Fibroblast of lung (primary cell): ENCODE measurements around the gene ADGRG3. TPM values are rescaled to one million over a fixed set of nuclear protein-coding genes. Genes with fewer than 3 reads are reported as not detected.

Experiments used
- DNase-seq, 2 donors: peaks; one replicate each; pipeline versions ENCODE4 v3.0.0 to v3.0.0-alpha.2; 2010; ENCODE audit warnings: low read depth in 2 of 2
- H2AFZ ChIP-seq: 2 replicates; pipeline ENCODE4 v1.5.1; 2012; ENCODE audit warnings: low read length, control low read depth, inconsistent platforms
- H3K27ac ChIP-seq: 2 replicates; pipeline ENCODE4 v1.5.1; 2011; ENCODE audit warnings: low read length, control low read depth; ENCODE audit not compliant: insufficient read depth
- H3K27me3 ChIP-seq: 2 replicates; pipeline ENCODE4 v1.5.1; 2011; ENCODE audit warnings: mild to moderate bottlenecking, low read length; ENCODE audit not compliant: control insufficient read depth, insufficient read depth
- H3K36me3 ChIP-seq: 2 replicates; pipeline ENCODE4 v1.5.1; 2011; ENCODE audit warnings: low read length; ENCODE audit not compliant: control insufficient read depth, insufficient read depth
- H3K4me1 ChIP-seq: 2 replicates; pipeline ENCODE4 v1.5.1; 2011; ENCODE audit warnings: low read length; ENCODE audit not compliant: control insufficient read depth, insufficient read depth; ENCODE audit errors: extremely low read depth
- H3K4me2 ChIP-seq: 2 replicates; pipeline ENCODE4 v1.5.1; 2011; ENCODE audit warnings: low read length, control low read depth; ENCODE audit not compliant: insufficient read depth; ENCODE audit errors: extremely low read depth
- H3K4me3 ChIP-seq, 4 experiments: fragments of 200-600 bp in 1 of 4; sonication (generic) in 1 of 4; replicated peaks in 1 of 4; 2 replicates each; pipeline ENCODE4 v1.5.1; 2011 to 2016; ENCODE audit warnings: low read length in 4 of 4, low read depth in 3 of 4, mild to moderate bottlenecking in 3 of 4, control low read depth in 2 of 4, inconsistent platforms in 1 of 4, mixed read lengths in 1 of 4; ENCODE audit not compliant: insufficient read depth in 1 of 4; ENCODE audit errors: control extremely low read depth in 1 of 4
- H3K79me2 ChIP-seq: 2 replicates; pipeline ENCODE4 v1.5.1; 2012; ENCODE audit warnings: mild to moderate bottlenecking, low read length, inconsistent platforms; ENCODE audit not compliant: control insufficient read depth, insufficient read depth
- H3K9ac ChIP-seq: 2 replicates; pipeline ENCODE4 v1.5.1; 2011; ENCODE audit warnings: mild to moderate bottlenecking, low read length, control low read depth; ENCODE audit not compliant: insufficient read depth
- H3K9me3 ChIP-seq: 2 replicates; pipeline ENCODE4 v1.5.1; 2012; ENCODE audit warnings: low read depth, low read length; ENCODE audit not compliant: control insufficient read depth, insufficient read depth
- H4K20me1 ChIP-seq: 2 replicates; pipeline ENCODE4 v1.5.1; 2011; ENCODE audit warnings: low read length; ENCODE audit not compliant: control insufficient read depth, insufficient read depth; ENCODE audit errors: extremely low read depth
- EZH2 ChIP-seq: IDR thresholded peaks from 2 replicates; pipeline ENCODE4 v1.5.1; 2012; ENCODE audit warnings: low read length, control low read depth, mild to moderate bottlenecking; ENCODE audit errors: missing control alignments
- polyA plus RNA-seq, 2 donors: library from polyadenylated mRNA; depleted of rRNA in 1 of 2; stranded (reverse) in 1 of 2; unstranded in 1 of 2; fragments of >200 nt; gene quantifications; 2 replicates each; pipeline ENCODE4 v1.2.1, GENCODE V29; 2011 to 2012; ENCODE audit warnings: missing spikeins in 1 of 2
- total RNA-seq: library from RNA; depleted of rRNA; stranded (reverse); fragments of >200 nt; gene quantifications from 2 replicates; pipeline ENCODE4 v1.2.1, GENCODE V29; 2014
- TF ChIP-seq, protein P1 (sequence below), 2 donors: IDR thresholded peaks in 1 of 2; conservative IDR thresholded peaks in 1 of 2; 1 replicate in 1 of 2; 2 replicates in 1 of 2; pipeline ENCODE4 v1.5.1; 2011 to 2012; ENCODE audit warnings: low read length in 2 of 2, control low read depth in 1 of 2, inconsistent platforms in 1 of 2, low read depth in 1 of 2, mild to moderate bottlenecking in 1 of 2

ADGRG3 gene
- total and polyA plus RNA-seq, 2 donors (not counting 1 experiment from before 2014, with no cell fraction given), result not detected

DNA sequence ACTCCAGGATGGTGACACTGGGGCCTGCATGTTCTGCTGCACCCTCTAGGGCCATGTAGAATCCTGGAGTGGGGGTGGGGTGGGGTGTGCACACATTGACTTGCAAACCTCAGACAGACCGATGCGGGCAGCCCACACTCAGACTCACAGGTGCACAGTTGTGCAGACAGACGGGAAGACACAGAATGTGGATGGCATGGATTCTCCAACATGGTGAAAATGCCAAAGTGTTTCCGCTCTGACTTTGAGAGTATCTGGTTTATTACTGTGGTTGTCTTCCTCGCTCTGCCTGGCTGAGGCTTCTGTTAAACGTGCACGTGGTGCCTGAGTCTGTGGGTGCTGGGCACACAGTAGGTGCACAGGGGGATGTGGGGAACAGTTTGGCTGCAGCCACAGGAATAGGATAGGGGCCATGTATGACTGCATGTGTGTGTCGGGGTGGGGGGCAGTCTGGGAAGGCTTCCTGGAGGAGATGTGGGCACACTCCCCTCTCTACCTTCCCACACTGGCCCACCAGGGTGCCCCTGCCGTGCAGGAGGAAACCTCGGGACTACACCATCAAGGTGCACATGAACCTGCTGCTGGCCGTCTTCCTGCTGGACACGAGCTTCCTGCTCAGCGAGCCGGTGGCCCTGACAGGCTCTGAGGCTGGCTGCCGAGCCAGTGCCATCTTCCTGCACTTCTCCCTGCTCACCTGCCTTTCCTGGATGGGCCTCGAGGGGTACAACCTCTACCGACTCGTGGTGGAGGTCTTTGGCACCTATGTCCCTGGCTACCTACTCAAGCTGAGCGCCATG lies 9.0 kb upstream of the ADGRG3 start:
- Histone ChIP-seq H3K27ac (no peak overlapping the region), H3K79me2 (no peaks in the 10 kb centered on the region), H3K36me3 (no peaks in the 10 kb centered on the region), H4K20me1 (no peaks in the 10 kb centered on the region), H3K4me3 (no peak overlapping the region), H3K4me2 (no peak overlapping the region), H3K4me1 (no peaks in the 10 kb centered on the region), H3K9me3 (no peaks in the 10 kb centered on the region), H2AFZ (no peak overlapping the region), H3K27me3 (no peaks in the 10 kb centered on the region), H3K9ac (no peak overlapping the region)
- TF ChIP-seq, protein P1, sequence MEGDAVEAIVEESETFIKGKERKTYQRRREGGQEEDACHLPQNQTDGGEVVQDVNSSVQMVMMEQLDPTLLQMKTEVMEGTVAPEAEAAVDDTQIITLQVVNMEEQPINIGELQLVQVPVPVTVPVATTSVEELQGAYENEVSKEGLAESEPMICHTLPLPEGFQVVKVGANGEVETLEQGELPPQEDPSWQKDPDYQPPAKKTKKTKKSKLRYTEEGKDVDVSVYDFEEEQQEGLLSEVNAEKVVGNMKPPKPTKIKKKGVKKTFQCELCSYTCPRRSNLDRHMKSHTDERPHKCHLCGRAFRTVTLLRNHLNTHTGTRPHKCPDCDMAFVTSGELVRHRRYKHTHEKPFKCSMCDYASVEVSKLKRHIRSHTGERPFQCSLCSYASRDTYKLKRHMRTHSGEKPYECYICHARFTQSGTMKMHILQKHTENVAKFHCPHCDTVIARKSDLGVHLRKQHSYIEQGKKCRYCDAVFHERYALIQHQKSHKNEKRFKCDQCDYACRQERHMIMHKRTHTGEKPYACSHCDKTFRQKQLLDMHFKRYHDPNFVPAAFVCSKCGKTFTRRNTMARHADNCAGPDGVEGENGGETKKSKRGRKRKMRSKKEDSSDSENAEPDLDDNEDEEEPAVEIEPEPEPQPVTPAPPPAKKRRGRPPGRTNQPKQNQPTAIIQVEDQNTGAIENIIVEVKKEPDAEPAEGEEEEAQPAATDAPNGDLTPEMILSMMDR (conservative IDR thresholded peaks at IDR 0.05 in 1 of 2, IDR thresholded peaks at IDR 0.05 in 1 of 2; ENCODE audit: low read depth in 1 of 2, low read length in 2 of 2), result no peak
- no peak for TF ChIP-seq EZH2
- no peak for DNase-seq

DNA sequence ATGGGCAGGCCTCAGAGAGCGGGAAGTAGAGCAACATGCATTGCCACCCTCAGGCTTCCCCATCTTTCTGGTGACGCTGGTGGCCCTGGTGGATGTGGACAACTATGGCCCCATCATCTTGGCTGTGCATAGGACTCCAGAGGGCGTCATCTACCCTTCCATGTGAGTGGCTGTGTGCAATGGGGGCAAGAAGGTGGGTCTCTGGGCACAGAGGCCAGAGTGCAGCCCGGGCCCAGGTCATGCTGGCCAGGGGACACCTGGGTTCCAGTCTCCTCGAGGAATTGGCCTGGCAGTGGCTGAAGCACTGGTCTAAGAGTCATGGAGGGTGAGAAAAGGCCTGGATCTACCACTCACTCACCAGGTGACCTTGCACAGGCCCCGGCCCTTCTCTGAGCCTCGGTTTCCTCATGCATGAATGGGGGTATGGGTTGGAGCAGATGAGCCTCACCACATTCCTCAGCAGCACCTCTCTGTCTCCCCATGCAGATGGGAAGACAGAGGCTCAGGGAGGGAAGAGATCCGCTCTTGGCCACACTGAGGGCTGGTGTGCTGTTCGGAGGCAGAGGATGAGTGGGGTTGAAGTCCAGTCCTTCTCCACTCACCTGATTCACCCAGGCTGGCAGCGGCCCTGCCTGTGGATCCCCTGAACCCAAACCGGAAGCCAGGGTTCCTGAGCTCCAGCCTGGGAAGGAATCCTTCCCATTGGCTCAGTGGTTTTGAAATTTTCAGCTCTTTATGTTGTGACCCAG lies 7.2 kb upstream of the ADGRG3 start:
- Histone ChIP-seq H3K4me3 (no peak overlapping the region), H3K27ac (no peak overlapping the region), H2AFZ (no peak overlapping the region), H3K4me1 (no peaks in the 10 kb centered on the region), H4K20me1 (no peaks in the 10 kb centered on the region), H3K79me2 (no peaks in the 10 kb centered on the region), H3K9me3 (no peaks in the 10 kb centered on the region), H3K27me3 (no peaks in the 10 kb centered on the region), H3K9ac (no peak overlapping the region), H3K4me2 (no peak overlapping the region), H3K36me3 (no peaks in the 10 kb centered on the region)
- DNase-seq, result no peak
- TF ChIP-seq EZH2, result no peak
- TF ChIP-seq, protein P1 (conservative IDR thresholded peaks at IDR 0.05 in 1 of 2, IDR thresholded peaks at IDR 0.05 in 1 of 2; ENCODE audit: low read depth in 1 of 2, low read length in 2 of 2), result no peak

DNA sequence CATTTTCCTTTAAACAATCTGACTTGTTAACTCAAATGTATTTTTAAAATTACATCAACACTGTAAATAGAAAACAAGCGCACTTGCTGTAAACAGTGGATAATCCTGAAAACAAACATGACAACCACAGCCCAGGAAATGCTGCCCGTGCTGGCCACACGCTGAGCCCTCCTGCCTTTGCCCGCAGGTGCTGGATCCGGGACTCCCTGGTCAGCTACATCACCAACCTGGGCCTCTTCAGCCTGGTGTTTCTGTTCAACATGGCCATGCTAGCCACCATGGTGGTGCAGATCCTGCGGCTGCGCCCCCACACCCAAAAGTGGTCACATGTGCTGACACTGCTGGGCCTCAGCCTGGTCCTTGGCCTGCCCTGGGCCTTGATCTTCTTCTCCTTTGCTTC lies 6.6 kb upstream of the ADGRG3 start:
- no peak for TF ChIP-seq EZH2
- TF ChIP-seq, protein P1 (conservative IDR thresholded peaks at IDR 0.05 in 1 of 2, IDR thresholded peaks at IDR 0.05 in 1 of 2; ENCODE audit: low read depth in 1 of 2, low read length in 2 of 2), result no peak
- Histone ChIP-seq H3K9ac (no peak overlapping the region), H3K36me3 (no peaks in the 10 kb centered on the region), H4K20me1 (no peaks in the 10 kb centered on the region), H3K4me2 (no peak overlapping the region), H3K27me3 (no peaks in the 10 kb centered on the region), H3K4me3 (no peak overlapping the region), H3K9me3 (no peaks in the 10 kb centered on the region), H2AFZ (no peak overlapping the region), H3K79me2 (no peaks in the 10 kb centered on the region), H3K27ac (no peak overlapping the region), H3K4me1 (no peaks in the 10 kb centered on the region)
- DNase-seq, result no peak
